Activated naive CD8-positive, alpha-beta T cell treated with anti-CD3 and anti-CD28 coated beads for 36 hours (primary cell): ENCODE results near the gene TWNK. TPM values are rescaled to one million over a fixed set of nuclear protein-coding genes. Genes with fewer than 3 reads are reported as not detected.

Experiments
- DNase-seq: peaks from one replicate; pipeline ENCODE4 v3.0.0; 2021
- H3K27ac Mint-ChIP-seq: one replicate; pipeline ENCODE4 v1.8.0; 2022; ENCODE audit warnings: mild to moderate bottlenecking, moderate library complexity, mixed read lengths
- H3K27me3 Mint-ChIP-seq: one replicate; pipeline ENCODE4 v1.8.0; 2022; ENCODE audit warnings: mild to moderate bottlenecking, mixed read lengths
- H3K36me3 Mint-ChIP-seq: one replicate; pipeline ENCODE4 v1.8.0; 2021; ENCODE audit warnings: mild to moderate bottlenecking, mixed read lengths
- H3K4me1 Mint-ChIP-seq: one replicate; pipeline ENCODE4 v1.8.0; 2021; ENCODE audit warnings: mixed read lengths
- H3K4me3 Mint-ChIP-seq: one replicate; pipeline ENCODE4 v1.8.0; 2022; ENCODE audit warnings: mild to moderate bottlenecking, moderate library complexity, mixed read lengths
- H3K9me3 Mint-ChIP-seq: one replicate; pipeline ENCODE4 v1.8.0; 2022; ENCODE audit warnings: mixed read lengths
- total RNA-seq, 2 experiments: library from RNA; stranded (reverse); gene quantifications; one replicate each; pipeline ENCODE4 v1.2.3, GENCODE V29; 2021

Gene TWNK
- total RNA-seq, 2 experiments from 2014 or later: 40.6 to 41.9 TPM

DNA sequence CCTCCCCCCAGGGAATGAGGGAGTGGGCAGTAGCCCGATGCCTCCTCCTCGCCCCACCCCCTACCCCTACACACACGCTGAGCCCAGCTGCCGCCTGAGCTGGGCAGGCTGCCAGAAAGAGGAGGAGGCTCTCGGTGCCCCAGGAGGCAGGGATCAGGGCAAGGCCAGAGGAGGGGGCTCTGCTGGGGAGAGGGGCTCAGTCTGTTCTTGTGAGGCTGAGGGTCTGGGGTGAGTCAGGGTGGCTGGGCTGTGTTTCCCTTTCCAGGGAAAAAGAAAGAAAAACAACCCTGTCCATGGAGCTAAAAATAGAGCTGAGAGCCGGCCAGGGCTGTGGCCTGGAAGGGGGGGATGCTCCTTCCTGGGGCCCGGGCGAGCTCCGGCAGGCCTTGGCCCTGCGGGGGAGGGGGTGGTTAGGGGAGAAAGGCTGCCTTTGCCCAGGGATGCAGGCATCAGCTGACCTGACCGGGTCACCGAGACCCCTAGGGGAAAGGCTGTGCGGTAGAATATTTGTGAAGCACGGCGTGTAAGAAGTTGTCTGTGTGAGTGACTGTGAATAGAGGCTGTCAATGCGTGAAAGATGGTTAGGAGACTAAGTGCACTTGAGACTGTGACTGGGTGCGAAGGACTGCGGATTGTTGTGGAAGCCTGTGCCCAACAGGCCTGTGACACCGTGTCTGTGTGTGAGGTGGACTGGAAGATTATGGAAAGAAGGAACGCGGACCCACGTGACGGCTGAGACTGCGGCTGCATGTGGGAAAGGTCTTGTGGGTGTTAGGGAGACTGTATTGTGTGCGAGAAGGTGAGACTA is 11.0 kb downstream of the TWNK start:
- peaks cover 11% of the 10 kb centered on the region for H3K36me3 Mint-ChIP-seq
- peaks cover 18% of the 10 kb centered on the region for H3K4me1 Mint-ChIP-seq
- peak overlapping the region; percentile 87 for H3K27ac Mint-ChIP-seq
- DNase-seq: peak; percentile 77
- peak overlapping the region; percentile 82 for H3K4me3 Mint-ChIP-seq
- H3K9me3 Mint-ChIP-seq: no peaks in the 10 kb centered on the region
- no peaks in the 10 kb centered on the region for H3K27me3 Mint-ChIP-seq

DNA sequence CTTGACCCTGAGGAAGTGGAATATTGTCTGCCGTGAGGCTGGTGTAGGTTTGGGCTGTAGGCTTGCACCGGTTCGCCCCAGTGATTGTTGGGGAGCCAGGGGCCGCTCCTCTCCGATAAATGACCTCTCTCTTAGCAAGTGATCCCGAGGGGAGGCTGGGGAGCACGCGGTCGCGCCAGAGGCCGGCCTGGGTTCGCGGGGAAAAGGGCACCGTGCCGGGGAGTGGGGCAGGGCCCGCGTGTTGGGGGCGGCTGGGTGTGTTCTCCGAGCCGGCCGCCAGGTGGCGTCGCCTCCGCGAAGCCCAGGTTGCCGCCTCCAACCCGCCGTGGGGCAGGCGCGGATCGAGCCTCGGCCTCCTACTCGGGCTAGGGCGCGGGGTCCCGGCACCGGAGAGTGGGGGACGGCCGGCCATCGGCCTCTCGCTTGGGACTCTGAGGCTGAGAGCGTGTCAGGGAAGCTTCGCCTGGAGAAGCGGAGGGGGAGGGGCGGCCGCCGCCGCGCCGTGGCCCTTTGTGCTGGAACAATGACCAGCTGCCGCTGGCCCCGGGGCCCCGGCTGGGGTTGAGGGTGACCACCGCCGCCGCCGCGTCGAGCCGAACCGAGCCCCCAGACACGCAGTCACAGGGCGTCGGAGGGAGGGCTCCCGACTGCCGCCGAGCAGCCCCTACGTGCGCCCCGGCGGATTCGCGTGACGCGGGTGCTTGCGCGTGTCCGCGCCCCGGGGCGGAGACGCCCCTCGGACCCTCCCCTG is 11.8 kb downstream of the TWNK start:
- H3K36me3 Mint-ChIP-seq: peaks cover 8% of the 10 kb centered on the region
- peak overlapping the region; percentile 87 for H3K27ac Mint-ChIP-seq
- H3K4me1 Mint-ChIP-seq: peaks cover 18% of the 10 kb centered on the region

DNA sequence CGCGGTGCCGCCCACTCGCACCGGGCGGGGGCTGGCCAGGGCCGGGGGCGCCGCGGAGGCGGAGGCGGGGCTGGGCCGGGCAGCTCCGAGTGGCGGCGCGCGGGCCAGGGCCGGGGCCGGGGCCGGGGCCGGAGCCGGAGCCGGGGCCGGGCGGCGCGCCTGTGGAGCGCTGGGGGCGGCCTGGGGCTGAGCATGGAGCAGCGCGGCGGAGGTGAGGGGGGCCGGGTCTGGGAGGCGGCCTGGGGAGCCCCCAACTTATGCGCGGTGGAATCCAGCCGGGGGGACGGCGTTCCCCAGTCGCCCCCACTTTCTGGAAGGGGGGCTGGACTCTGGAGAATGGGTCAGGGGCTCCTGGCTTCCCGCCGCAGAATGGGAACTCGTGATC is 12.4 kb downstream of the TWNK start, which contains the start of gene LZTS2:
Gene LZTS2 (plus strand): TSS at position 67 of the 385 bp plus-strand sequence. CDS start 2,731 bp downstream, outside the sequence.
- peak within 1 kb of the TSS; percentile 87 for H3K27ac Mint-ChIP-seq
- H3K4me1 Mint-ChIP-seq: peaks cover 18% of the 10 kb centered on the region
- no peaks in the 10 kb centered on the region for H3K9me3 Mint-ChIP-seq
- peak within 1 kb of the TSS; percentile 82 for H3K4me3 Mint-ChIP-seq
- no peak for DNase-seq
- no peaks in the 10 kb centered on the region for H3K27me3 Mint-ChIP-seq
- peaks cover 5% of the 10 kb centered on the region for H3K36me3 Mint-ChIP-seq

More for the DNA sequence above, 11.8 kb downstream of the TWNK start:
- H3K27me3 Mint-ChIP-seq: no peaks in the 10 kb centered on the region
- no peaks in the 10 kb centered on the region for H3K9me3 Mint-ChIP-seq
- peak overlapping the region; percentile 82 for H3K4me3 Mint-ChIP-seq
- peak; percentile 86 for DNase-seq

DNA sequence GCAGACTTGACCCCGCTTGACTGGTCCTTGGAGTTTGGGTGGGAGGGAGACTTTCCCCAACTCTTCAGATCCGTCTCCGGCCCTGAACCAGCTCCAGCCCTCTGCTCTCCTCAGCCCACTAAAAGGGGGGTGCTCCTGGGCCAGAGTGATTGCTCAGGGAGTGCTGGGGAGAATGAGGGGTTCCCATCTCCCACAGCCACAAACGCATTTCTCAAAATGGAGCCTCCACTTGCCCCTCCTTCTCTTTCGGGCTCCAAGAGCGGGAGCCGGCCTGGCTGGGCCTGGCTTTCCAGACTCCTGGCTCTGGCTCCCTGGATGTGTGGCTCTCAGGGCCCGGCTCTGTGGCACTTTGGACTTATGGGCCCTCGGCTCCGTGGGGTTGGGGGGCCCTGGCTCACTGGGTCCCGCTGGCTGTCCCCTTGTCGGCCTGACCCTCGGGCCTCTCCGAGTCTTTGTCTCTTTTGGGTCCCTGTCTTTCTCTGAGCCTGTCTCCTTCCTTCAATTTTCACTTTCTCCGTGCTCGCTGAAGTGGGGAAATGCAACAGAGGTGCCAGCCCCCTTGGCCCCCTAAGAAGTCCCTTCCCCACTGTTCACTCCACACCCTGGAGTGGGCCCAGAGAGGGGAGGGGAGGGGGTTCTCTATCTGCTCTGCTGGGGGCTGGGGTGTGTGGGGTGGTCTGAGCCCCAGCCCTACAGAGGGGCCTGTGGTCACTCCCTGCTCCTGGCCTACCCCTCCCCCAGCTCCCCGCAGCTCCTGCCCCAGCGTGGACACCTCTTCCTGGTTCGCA is 13.0 kb downstream of the TWNK start:
- DNase-seq: no peak

DNA sequence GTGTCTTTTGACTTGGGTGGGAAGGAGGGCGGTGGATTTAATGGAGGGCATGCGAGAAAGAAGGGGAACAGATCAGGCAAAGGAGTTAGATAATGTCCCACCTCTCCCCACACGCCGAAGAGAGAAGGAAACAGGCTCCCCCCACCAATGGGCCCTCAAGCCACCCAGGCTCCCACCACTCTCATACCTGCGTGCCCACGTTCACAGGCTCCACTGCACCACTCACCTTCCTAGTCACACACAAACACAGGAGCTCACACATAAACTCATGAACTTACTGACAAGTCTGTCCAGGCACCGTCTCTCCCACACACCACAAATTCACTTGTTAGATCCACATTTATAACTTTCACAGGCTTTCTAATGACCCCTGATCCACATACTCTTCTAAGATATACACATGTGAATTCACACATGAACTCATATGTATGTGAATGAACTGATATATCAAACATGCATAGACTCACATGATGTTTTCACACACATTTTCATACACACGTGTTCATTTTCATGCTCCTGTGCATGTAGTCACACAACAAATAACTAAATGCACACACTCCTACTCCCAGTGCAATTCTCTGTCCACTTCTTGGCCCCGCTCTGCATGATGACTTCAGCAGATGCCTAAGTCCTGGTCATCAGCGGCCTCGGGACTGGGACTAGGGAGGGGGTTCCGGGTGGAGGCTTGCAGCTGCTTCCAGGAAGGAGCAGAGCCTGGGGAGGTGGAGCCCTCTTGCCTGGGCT is 13.7 kb downstream of the TWNK start:
- H3K36me3 Mint-ChIP-seq: no peaks in the 10 kb centered on the region
- DNase-seq: no peak
- no peaks in the 10 kb centered on the region for H3K27me3 Mint-ChIP-seq
- peak overlapping the region; percentile 14 for H3K4me3 Mint-ChIP-seq
- no peak overlapping the region for H3K27ac Mint-ChIP-seq
- H3K4me1 Mint-ChIP-seq: peaks cover 16% of the 10 kb centered on the region
- H3K9me3 Mint-ChIP-seq: no peaks in the 10 kb centered on the region

More for the DNA sequence above, 13.0 kb downstream of the TWNK start:
- peaks cover 2% of the 10 kb centered on the region for H3K36me3 Mint-ChIP-seq
- H3K4me3 Mint-ChIP-seq: peak overlapping the region; percentile 72
- H3K4me1 Mint-ChIP-seq: peaks cover 18% of the 10 kb centered on the region
- H3K27me3 Mint-ChIP-seq: no peaks in the 10 kb centered on the region
- H3K27ac Mint-ChIP-seq: no peak overlapping the region
- H3K9me3 Mint-ChIP-seq: no peaks in the 10 kb centered on the region

DNA sequence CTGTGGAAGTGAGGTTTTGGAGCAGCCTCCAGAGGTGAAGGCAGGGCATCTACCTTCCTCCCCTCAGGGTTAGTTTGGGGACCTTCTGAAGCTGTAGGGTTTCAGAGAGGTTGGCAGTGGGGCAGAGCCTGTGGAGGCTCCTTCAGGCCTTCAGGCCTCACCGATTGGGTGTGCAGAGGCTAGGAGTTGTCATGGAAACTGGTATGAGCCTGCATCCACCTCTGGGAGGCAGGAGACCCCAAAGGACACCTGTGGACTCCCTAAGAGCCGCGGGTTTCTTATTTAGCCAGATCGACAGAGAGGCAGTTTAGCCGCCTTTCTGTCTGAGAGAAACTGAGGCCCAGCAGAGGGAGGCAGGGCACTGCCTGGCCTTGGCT is 14.3 kb downstream of the TWNK start:
- DNase-seq: no peak
- Mint-ChIP-seq H3K27me3 (no peaks in the 10 kb centered on the region), H3K27ac (no peak overlapping the region), H3K36me3 (no peaks in the 10 kb centered on the region), H3K4me1 (peaks cover 10% of the 10 kb centered on the region), H3K9me3 (no peaks in the 10 kb centered on the region), H3K4me3 (no peak overlapping the region)

DNA sequence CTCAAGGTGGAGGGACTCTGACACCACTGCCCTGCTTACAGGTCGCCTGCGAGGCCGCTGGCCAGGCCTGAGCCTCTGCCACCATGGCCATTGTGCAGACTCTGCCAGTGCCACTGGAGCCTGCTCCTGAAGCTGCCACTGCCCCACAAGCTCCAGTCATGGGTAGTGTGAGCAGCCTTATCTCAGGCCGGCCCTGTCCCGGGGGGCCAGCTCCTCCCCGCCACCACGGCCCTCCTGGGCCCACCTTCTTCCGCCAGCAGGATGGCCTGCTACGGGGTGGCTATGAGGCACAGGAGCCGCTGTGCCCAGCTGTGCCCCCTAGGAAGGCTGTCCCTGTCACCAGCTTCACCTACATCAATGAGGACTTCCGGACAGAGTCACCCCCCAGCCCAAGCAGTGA is 15.1 kb downstream of the TWNK start:
- H3K4me1 Mint-ChIP-seq: peaks cover 10% of the 10 kb centered on the region
- DNase-seq: no peak
- H3K4me3 Mint-ChIP-seq: no peak overlapping the region
- no peaks in the 10 kb centered on the region for H3K9me3 Mint-ChIP-seq
- no peak overlapping the region for H3K27ac Mint-ChIP-seq
- no peaks in the 10 kb centered on the region for H3K27me3 Mint-ChIP-seq
- H3K36me3 Mint-ChIP-seq: no peaks in the 10 kb centered on the region

DNA sequence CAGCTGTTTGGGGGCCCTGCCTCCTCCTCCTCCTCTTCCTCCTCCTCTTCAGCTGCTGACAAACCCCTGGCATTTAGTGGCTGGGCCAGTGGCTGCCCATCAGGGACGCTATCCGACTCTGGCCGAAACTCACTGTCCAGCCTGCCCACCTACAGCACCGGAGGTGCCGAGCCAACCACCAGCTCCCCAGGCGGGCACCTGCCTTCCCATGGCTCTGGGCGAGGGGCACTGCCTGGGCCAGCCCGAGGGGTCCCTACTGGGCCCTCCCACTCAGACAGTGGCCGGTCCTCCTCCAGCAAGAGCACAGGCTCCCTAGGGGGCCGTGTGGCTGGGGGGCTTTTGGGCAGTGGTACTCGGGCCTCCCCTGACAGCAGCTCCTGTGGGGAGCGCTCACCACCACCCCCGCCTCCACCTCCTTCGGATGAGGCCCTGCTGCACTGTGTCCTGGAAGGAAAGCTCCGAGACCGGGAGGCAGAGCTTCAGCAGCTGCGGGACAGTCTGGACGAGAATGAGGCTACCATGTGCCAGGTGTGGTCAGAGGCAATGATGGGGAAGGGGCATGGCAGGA is 16.4 kb downstream of the TWNK start:
- no peaks in the 10 kb centered on the region for H3K27me3 Mint-ChIP-seq
- H3K36me3 Mint-ChIP-seq: no peaks in the 10 kb centered on the region
- no peak overlapping the region for H3K27ac Mint-ChIP-seq
- DNase-seq: no peak
- H3K4me3 Mint-ChIP-seq: no peak overlapping the region
- peaks cover 4% of the 10 kb centered on the region for H3K4me1 Mint-ChIP-seq
- H3K9me3 Mint-ChIP-seq: no peaks in the 10 kb centered on the region

DNA sequence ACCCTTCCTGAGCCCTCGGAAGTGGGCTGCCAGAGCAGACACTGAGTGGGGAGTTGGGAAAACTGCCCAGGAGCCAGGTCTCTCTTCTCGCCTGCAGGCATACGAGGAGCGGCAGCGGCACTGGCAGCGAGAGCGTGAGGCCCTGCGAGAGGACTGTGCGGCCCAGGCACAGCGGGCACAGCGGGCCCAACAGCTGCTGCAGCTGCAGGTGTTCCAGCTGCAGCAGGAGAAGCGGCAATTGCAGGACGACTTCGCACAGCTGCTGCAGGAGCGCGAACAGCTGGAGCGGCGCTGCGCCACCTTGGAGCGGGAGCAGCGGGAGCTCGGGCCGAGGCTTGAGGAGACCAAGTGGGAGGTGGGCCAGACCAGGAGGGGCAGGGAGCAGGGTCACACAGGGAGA is 18.0 kb downstream of the TWNK start:
- Mint-ChIP-seq H3K4me1 (peaks cover 3% of the 10 kb centered on the region), H3K27ac (no peak overlapping the region), H3K27me3 (no peaks in the 10 kb centered on the region), H3K4me3 (no peak overlapping the region), H3K9me3 (no peaks in the 10 kb centered on the region), H3K36me3 (no peaks in the 10 kb centered on the region)
- no peak for DNase-seq

DNA sequence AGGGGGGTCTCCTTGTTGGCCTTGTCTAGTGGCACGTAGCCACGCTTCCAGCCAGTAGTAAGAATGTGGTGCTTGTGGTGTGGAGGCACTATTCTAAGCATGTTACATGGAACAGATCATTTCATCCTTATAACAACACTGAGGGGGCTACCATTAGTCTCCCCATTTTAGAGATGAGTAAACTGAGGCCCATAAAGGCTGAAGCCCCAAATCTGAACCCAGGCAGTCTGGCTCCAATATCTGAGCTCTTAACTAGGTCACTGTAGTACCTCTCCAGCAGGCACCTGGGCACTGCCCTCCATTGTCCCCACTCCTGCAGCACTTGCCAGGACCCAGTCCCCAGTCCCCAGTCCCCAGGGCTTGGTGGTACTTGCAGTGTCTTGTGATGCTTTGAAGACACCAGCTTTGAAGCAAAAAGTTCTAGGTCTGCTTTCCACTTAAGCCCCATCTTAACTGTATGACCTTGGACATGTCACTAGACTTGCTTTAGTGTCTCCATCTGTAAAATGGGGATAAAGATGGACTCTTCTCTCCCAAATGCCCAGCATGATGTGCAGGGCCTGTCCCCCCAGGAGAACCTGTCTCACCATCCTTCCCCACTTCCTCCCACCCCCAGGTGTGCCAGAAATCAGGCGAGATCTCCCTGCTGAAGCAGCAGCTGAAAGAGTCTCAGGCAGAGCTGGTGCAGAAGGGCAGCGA is 18.7 kb downstream of the TWNK start:
- no peak overlapping the region for H3K4me3 Mint-ChIP-seq
- no peak overlapping the region for H3K27ac Mint-ChIP-seq
- H3K9me3 Mint-ChIP-seq: no peaks in the 10 kb centered on the region
- H3K4me1 Mint-ChIP-seq: peaks cover 2% of the 10 kb centered on the region
- H3K36me3 Mint-ChIP-seq: no peaks in the 10 kb centered on the region
- DNase-seq: no peak
- no peaks in the 10 kb centered on the region for H3K27me3 Mint-ChIP-seq

DNA sequence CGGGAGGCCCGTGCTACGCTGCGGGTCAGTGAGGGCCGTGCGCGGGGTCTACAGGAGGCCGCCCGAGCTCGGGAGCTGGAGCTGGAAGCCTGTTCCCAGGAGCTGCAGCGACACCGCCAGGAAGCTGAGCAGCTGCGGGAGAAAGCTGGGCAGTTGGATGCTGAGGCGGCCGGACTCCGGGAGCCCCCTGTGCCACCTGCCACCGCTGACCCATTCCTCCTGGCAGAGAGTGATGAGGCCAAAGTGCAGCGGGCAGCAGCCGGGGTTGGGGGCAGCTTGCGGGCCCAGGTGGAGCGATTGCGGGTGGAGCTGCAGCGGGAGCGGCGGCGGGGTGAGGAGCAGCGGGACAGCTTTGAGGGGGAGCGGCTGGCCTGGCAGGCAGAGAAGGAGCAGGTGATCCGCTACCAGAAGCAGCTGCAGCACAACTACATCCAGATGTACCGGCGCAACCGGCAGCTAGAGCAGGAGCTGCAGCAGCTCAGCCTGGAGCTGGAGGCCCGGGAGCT is 19.3 kb downstream of the TWNK start:
- no peak for DNase-seq
- H3K4me3 Mint-ChIP-seq: no peak overlapping the region
- H3K27me3 Mint-ChIP-seq: no peaks in the 10 kb centered on the region
- no peaks in the 10 kb centered on the region for H3K36me3 Mint-ChIP-seq
- H3K9me3 Mint-ChIP-seq: no peaks in the 10 kb centered on the region
- H3K27ac Mint-ChIP-seq: no peak overlapping the region
- no peaks in the 10 kb centered on the region for H3K4me1 Mint-ChIP-seq

DNA sequence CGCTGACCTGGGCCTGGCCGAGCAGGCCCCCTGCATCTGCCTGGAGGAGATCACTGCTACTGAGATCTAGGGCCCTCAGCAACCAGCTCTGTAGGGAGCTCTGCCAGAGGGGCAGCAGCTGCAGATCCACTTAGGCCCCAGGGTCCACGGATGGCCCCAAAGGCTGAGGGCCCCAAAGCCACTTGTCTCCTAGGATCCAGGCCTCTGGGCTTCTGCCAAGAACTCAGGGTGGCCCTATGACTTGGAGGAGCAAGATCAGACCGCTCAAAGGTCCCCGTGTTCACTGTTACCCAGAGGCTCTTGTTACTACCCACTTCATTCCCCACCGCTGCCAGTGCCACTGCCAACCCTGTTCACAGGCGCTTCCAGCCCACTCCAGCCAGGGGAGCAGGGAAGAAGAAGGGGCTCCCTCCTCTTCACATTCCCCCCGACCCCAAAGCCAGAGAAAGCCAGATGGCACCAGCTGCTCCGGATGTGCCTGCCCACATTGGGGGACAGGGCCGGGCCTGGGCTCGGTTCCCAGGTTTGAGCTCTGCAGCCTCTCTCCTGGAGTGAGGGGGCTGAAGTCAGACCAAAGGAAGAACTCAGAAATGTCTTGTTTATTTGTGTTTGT is 19.9 kb downstream of the TWNK start:
- no peaks in the 10 kb centered on the region for H3K4me1 Mint-ChIP-seq

More for the DNA sequence above, 19.9 kb downstream of the TWNK start:
- Mint-ChIP-seq H3K9me3 (no peaks in the 10 kb centered on the region), H3K4me3 (no peak overlapping the region), H3K36me3 (no peaks in the 10 kb centered on the region), H3K27me3 (no peaks in the 10 kb centered on the region), H3K27ac (no peak overlapping the region)
- DNase-seq: no peak
